RKO (cell line): Measurements from ENCODE around the gene LRMDA.

Experiments used
- DNase-seq: peaks from one replicate; pipeline ENCODE4 v3.0.0-alpha.2; 2016; ENCODE audit warnings: low spot score

The LRMDA gene

GRCh38 chr10:76309070-76309469 lies 877.6 kb downstream of the LRMDA start:
- DNase-seq, result no peak

GRCh38 chr10:76309741-76310587 lies 878.5 kb downstream of the LRMDA start:
- no peak for DNase-seq

GRCh38 chr10:76310588-76311080 lies 879.2 kb downstream of the LRMDA start:
- DNase-seq, result no peak

GRCh38 chr10:76311752-76312636 lies 880.6 kb downstream of the LRMDA start:
- DNase-seq, result peak; percentile 72

- no peak for DNase-seq
Measured at GRCh38 chr10:76315240-76315639, 883.8 kb downstream of the LRMDA start.

- DNase-seq, result no peak
Measured at GRCh38 chr10:76316234-76316633, 884.8 kb downstream of the LRMDA start.

- DNase-seq, result no peak
Measured at GRCh38 chr10:76317078-76317477, 885.7 kb downstream of the LRMDA start.

GRCh38 chr10:76318211-76318610 lies 886.8 kb downstream of the LRMDA start:
- DNase-seq, result no peak

- no peak for DNase-seq
Measured at GRCh38 chr10:76319661-76320060, 888.2 kb downstream of the LRMDA start.

- DNase-seq, result no peak
Measured at GRCh38 chr10:76324283-76324682, 892.9 kb downstream of the LRMDA start.

GRCh38 chr10:76327441-76327840 lies 896.0 kb downstream of the LRMDA start:
- DNase-seq, result no peak

- DNase-seq, result no peak
Measured at GRCh38 chr10:76328348-76328747, 896.9 kb downstream of the LRMDA start.

- peak; percentile 46 for DNase-seq
Measured at GRCh38 chr10:76329891-76330575, 898.6 kb downstream of the LRMDA start.

GRCh38 chr10:76331742-76332141 lies 900.3 kb downstream of the LRMDA start:
- DNase-seq, result no peak

GRCh38 chr10:76333326-76333725 lies 901.9 kb downstream of the LRMDA start:
- no peak for DNase-seq

- DNase-seq, result no peak
Measured at GRCh38 chr10:76333796-76334195, 902.4 kb downstream of the LRMDA start.

GRCh38 chr10:76334255-76334654 lies 902.8 kb downstream of the LRMDA start:
- DNase-seq, result no peak

GRCh38 chr10:76336213-76336963 lies 905.0 kb downstream of the LRMDA start:
- DNase-seq, result no peak

GRCh38 chr10:76337641-76338040 lies 906.2 kb downstream of the LRMDA start:
- no peak for DNase-seq

- DNase-seq, result no peak
Measured at GRCh38 chr10:76338187-76338586, 906.8 kb downstream of the LRMDA start.

GRCh38 chr10:76341740-76342139 lies 910.3 kb downstream of the LRMDA start:
- no peak for DNase-seq

GRCh38 chr10:76342996-76343395 lies 911.6 kb downstream of the LRMDA start:
- no peak for DNase-seq
